AG20443 (cell line): ENCODE measurements around the gene DKK3.

Source experiments
- DNase-seq: peaks from one replicate; pipeline ENCODE4 v3.0.0; 2012; ENCODE audit warnings: low spot score, mixed read lengths

DKK3 gene

GRCh38 chr11:11966826-11967668 is 41.4 kb downstream of the DKK3 start:
- DNase-seq: peak; percentile 78

GRCh38 chr11:11966354-11966741 is 42.1 kb downstream of the DKK3 start:
- DNase-seq: no peak

GRCh38 chr11:11965656-11966353 is 42.6 kb downstream of the DKK3 start:
- DNase-seq: no peak

- DNase-seq: no peak
Observed at GRCh38 chr11:11965192-11965591, 43.2 kb downstream of the DKK3 start.

GRCh38 chr11:11964774-11965150 is 43.7 kb downstream of the DKK3 start:
- no peak for DNase-seq

GRCh38 chr11:11963842-11964773 is 44.3 kb downstream of the DKK3 start:
- DNase-seq: no peak

GRCh38 chr11:11963067-11963466 is 45.4 kb downstream of the DKK3 start:
- DNase-seq: no peak

GRCh38 chr11:11961399-11962028 is 46.9 kb downstream of the DKK3 start:
- no peak for DNase-seq

- no peak for DNase-seq
Observed at GRCh38 chr11:11960687-11961086, 47.7 kb downstream of the DKK3 start.

- DNase-seq: no peak
Observed at GRCh38 chr11:11959601-11960000, 48.8 kb downstream of the DKK3 start.

GRCh38 chr11:11958403-11959231 is 49.8 kb downstream of the DKK3 start:
- DNase-seq: no peak

GRCh38 chr11:11956006-11956405 is 52.4 kb downstream of the DKK3 start:
- DNase-seq: no peak

GRCh38 chr11:11952036-11952435 is 56.4 kb downstream of the DKK3 start:
- DNase-seq: no peak

- no peak for DNase-seq
Observed at GRCh38 chr11:11949482-11949881, 58.9 kb downstream of the DKK3 start.

GRCh38 chr11:11948242-11948947 is 60.0 kb downstream of the DKK3 start:
- no peak for DNase-seq

GRCh38 chr11:11947825-11948224 is 60.6 kb downstream of the DKK3 start:
- no peak for DNase-seq

GRCh38 chr11:11946878-11947277 is 61.5 kb downstream of the DKK3 start:
- no peak for DNase-seq

- peak; percentile 76 for DNase-seq
Observed at GRCh38 chr11:11946180-11946579, 62.2 kb downstream of the DKK3 start.

- DNase-seq: no peak
Observed at GRCh38 chr11:11944444-11944843, 64.0 kb downstream of the DKK3 start.

GRCh38 chr11:11942668-11943067 is 65.8 kb downstream of the DKK3 start:
- no peak for DNase-seq
